ENCODE measurements around the gene CLDN17. TPM values are rescaled to one million over a fixed set of nuclear protein-coding genes. Genes with fewer than 3 reads are reported as not detected.

Gene CLDN17
- total and polyA plus RNA-seq, 2 of the 4 experiments (the other 2 are of a cell fraction) = not detected

DNA sequence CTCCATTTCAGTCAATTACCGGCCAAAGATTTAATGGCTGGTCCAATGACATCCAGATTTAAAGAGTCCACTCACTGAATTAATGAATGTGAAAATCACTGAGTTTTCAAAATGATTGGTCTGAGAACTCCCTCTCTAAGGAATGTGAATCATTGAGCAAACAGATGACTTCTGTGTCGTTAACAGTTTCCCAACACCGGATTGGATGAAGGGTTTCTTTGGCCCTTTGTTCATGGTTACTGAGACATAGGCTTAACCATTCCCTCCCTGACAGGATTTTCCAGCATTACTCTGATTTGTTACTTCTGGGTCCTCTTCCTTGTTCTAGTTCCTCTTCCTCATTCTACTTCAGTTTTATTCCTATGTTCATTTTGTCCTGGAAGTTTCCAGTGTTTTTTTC is 1.5 kb upstream of the CLDN17 start:
- Histone ChIP-seq H3K27me3 (ENCODE audit: control insufficient read depth, insufficient read depth, low read length) (no peaks in the 10 kb centered on the region), H2BK120ac (ENCODE audit: low read depth, low read length) (no peak overlapping the region), H4K8ac (ENCODE audit: low read depth in 2 of 2, low read length in 2 of 2) (no peak overlapping the region), H3K4me2 (ENCODE audit: low read depth, low read length) (no peak overlapping the region), H3K36me3 (ENCODE audit: control insufficient read depth, insufficient read depth, low read length) (no peaks in the 10 kb centered on the region), H3K4ac (ENCODE audit: low read depth, low read length) (no peak overlapping the region), H3K56ac (ENCODE audit: extremely low read depth, insufficient read depth, low read length) (no peak overlapping the region), H3K9me3 (ENCODE audit: control insufficient read depth, insufficient read depth, low read length) (peaks cover 7% of the 10 kb centered on the region), H2BK15ac (ENCODE audit: low read depth, low read length) (no peak overlapping the region), H4K91ac (ENCODE audit: insufficient read depth, low read depth, low read length) (no peak overlapping the region), H3K9ac (ENCODE audit: low read depth, low read length) (no peak overlapping the region), H3K4me3 (ENCODE audit: insufficient read depth, low read depth, low read length) (no peak overlapping the region), H2BK20ac (ENCODE audit: low read depth, low read length) (no peak overlapping the region), H4K5ac (ENCODE audit: low read depth, low read length) (no peak overlapping the region), H3K9me1 (ENCODE audit: insufficient read depth, low read length) (no peaks in the 10 kb centered on the region), H3K4me1 (ENCODE audit: control insufficient read depth, insufficient read depth, low read length) (no peaks in the 10 kb centered on the region), H4K20me1 (ENCODE audit: insufficient read depth, low read length) (no peaks in the 10 kb centered on the region), H2AK5ac (ENCODE audit: low read depth, low read length) (no peak overlapping the region), H3K18ac (ENCODE audit: low read depth, low read length) (no peak overlapping the region), H2BK5ac (ENCODE audit: low read depth, low read length, poor library complexity, severe bottlenecking) (no peak overlapping the region), H2AK9ac (replicated peaks; ENCODE audit: low read depth, low read length, poor library complexity) (no peak overlapping the region), H3K23ac (ENCODE audit: low read depth, low read length) (no peak overlapping the region), H3K79me1 (ENCODE audit: low read depth in 1 of 2, low read length in 2 of 2) (no peaks in the 10 kb centered on the region), H3K27ac (ENCODE audit: insufficient read depth, low read length) (no peak overlapping the region), H3K14ac (replicated peaks; ENCODE audit: low read depth, low read length) (no peak overlapping the region), H2AFZ (replicated peaks; ENCODE audit: low read length, poor library complexity) (no peak overlapping the region)
- POLR2A ChIA-PET (ENCODE audit: unreplicated experiment) = no interaction called here
- no peak for TF ChIP-seq BHLHE40 (IDR thresholded peaks at IDR 0.05; ENCODE audit: low read depth, low read length)
- intact Hi-C loops (cut with micrococcal nuclease) = no loop called here
- no CpG with 5 or more reads among the region's 3 CpGs for WGBS, 2 experiments (ENCODE audit: extremely low coverage in 2 of 2, insufficient read length in 1 of 2)
- CTCF ChIA-PET = no interaction called here
- DNase-seq (no peak), ATAC-seq (ENCODE audit: low read depth) (no peak)
- dilution Hi-C loops (cut with HindIII; ENCODE audit: low sequenced_read_pairs, unreplicated experiment) = no loop called here
- no TSS peak for BruUV-seq (replicated peaks)
- in situ Hi-C loops (cut with MboI; ENCODE audit: low sequenced_read_pairs) = no loop called here
